HCT116 (cell line): ENCODE results near the gene CLEC4G. TPM values are rescaled to one million over a fixed set of nuclear protein-coding genes. Genes with fewer than 3 reads are reported as not detected.
"Not testable (repeated sequence)": the region's sequence is repeated elsewhere in the genome, so short reads cannot be mapped to it uniquely, and the experiment has no call there.

Experiments
- ATAC-seq: fragments of 200-7000 bp; cut with Tn5 transposase; 2 replicates; pipeline ENCODE4 v1.9.1; 2020; ENCODE audit warnings: mild to moderate bottlenecking, moderate library complexity
- BruUV-seq: library from RNA; stranded (reverse); fragments of 400-500 nt; replicated peaks from 2 replicates; lab custom pipeline; 2021; lab: Mats Ljungman, UMichigan
- CTCF ChIA-PET: fragments of 300-600 bp; sonication (Branson Sonifier 250); formaldehyde crosslinking; loops from one replicate; lab custom pipeline; 2021; ENCODE audit warnings: antibody characterized with exemption; lab: Charles Lee
- POLR2A ChIA-PET: fragments of 300-600, 350-600 bp; sonication (Branson Sonifier 250); formaldehyde crosslinking; loops from one replicate; lab custom pipeline; 2021; ENCODE audit warnings: antibody characterized with exemption; lab: Charles Lee
- RAD21 ChIA-PET, 2 experiments: fragments of 300-600 bp; sonication (Branson Sonifier 250); formaldehyde crosslinking; loops; one replicate each; lab custom pipeline; 2023; ENCODE audit warnings: low total read pairs in 2 of 2; ENCODE audit not compliant: uncharacterized antibody in 2 of 2, unreplicated experiment in 2 of 2, low non-redundant PET in 1 of 2; lab: Charles Lee
- DNase-seq: peaks from one replicate; pipeline ENCODE4 v3.0.0-alpha.2; 2010; ENCODE audit warnings: low read depth, low spot score
- H2AFZ ChIP-seq: fragments of 200-600 bp; shearing (Covaris generic), sonication (generic); 2 replicates; pipeline ENCODE4 v1.6.1; 2017; ENCODE audit warnings: low read depth, mixed run types, mixed read lengths, antibody characterized with exemption, low read length; ENCODE audit not compliant: poor library complexity, severe bottlenecking
- H3K27ac ChIP-seq: 2 replicates; pipeline ENCODE4 v1.5.1; 2012; ENCODE audit warnings: low read depth, low read length
- H3K27me3 ChIP-seq: fragments of 200-600 bp; sonication (generic); 2 replicates; pipeline ENCODE4 v1.6.1; 2016; ENCODE audit warnings: mixed run types, low read length, mixed read lengths; ENCODE audit not compliant: insufficient read depth
- H3K36me3 ChIP-seq, 2 experiments: fragments of 200-500 bp in 1 of 2; fragments of 200-600 bp in 1 of 2; sonication (Bioruptor generic) in 1 of 2; sonication (generic) in 1 of 2; 2 replicates each; pipeline versions ENCODE4 v1.5.1 to v1.6.1; 2014 to 2016; ENCODE audit warnings: low read length in 2 of 2, inconsistent platforms in 1 of 2, mixed read lengths in 1 of 2, mixed run types in 1 of 2; ENCODE audit not compliant: insufficient read depth in 2 of 2, control insufficient read depth in 1 of 2
- H3K4me1 ChIP-seq, 2 experiments: fragments of 200-600 bp in 1 of 2; sonication (generic) in 1 of 2; 2 replicates each; pipeline versions ENCODE4 v1.5.1 to v1.6.1; 2012 to 2017; ENCODE audit warnings: low read length in 2 of 2, inconsistent platforms in 1 of 2, mild to moderate bottlenecking in 1 of 2, mixed read lengths in 1 of 2, mixed run types in 1 of 2, moderate library complexity in 1 of 2; ENCODE audit not compliant: insufficient read depth in 2 of 2, control insufficient read depth in 1 of 2
- H3K4me2 ChIP-seq: fragments of 200-600 bp; sonication (generic); 2 replicates; pipeline ENCODE4 v1.6.1; 2017; ENCODE audit warnings: mixed run types, low read length, mixed read lengths
- H3K4me3 ChIP-seq, 2 experiments: fragments of 200-600 bp in 1 of 2; sonication (generic) in 1 of 2; replicated peaks in 1 of 2; 2 replicates each; pipeline ENCODE4 v1.5.1; 2011 to 2016; ENCODE audit warnings: low read length in 2 of 2, control low read depth in 1 of 2, low read depth in 1 of 2, mild to moderate bottlenecking in 1 of 2, mixed read lengths in 1 of 2, mixed run types in 1 of 2
- H3K79me2 ChIP-seq: fragments of 200-600 bp; sonication (generic); 2 replicates; pipeline ENCODE4 v1.6.1; 2017; ENCODE audit warnings: mild to moderate bottlenecking, mixed run types, low read length, moderate library complexity, mixed read lengths; ENCODE audit not compliant: insufficient read depth
- H3K9ac ChIP-seq: fragments of 200-600 bp; sonication (generic); 2 replicates; pipeline ENCODE4 v1.6.1; 2016; ENCODE audit warnings: low read length, mixed read lengths
- H3K9me2 ChIP-seq: fragments of 200-600 bp; sonication (generic), shearing (Covaris generic); 2 replicates; pipeline ENCODE4 v1.6.1; 2017; ENCODE audit warnings: mixed run types, mild to moderate bottlenecking, moderate library complexity; ENCODE audit not compliant: insufficient read depth
- H3K9me3 ChIP-seq, 2 experiments: fragments of 200-500 bp in 1 of 2; fragments of 200-600 bp in 1 of 2; sonication (Bioruptor generic) in 1 of 2; sonication (generic) in 1 of 2; 2 replicates each; pipeline ENCODE4 v1.6.1; 2014 to 2017; ENCODE audit warnings: low read length in 2 of 2, mixed read lengths in 2 of 2, inconsistent platforms in 1 of 2, low read depth in 1 of 2, mild to moderate bottlenecking in 1 of 2, mixed run types in 1 of 2, moderate library complexity in 1 of 2; ENCODE audit not compliant: control insufficient read depth in 1 of 2, insufficient read depth in 1 of 2
- H4K20me1 ChIP-seq: fragments of 200-600 bp; sonication (generic), shearing (Covaris generic); 2 replicates; pipeline ENCODE4 v1.6.1; 2017; ENCODE audit warnings: mixed run types, mild to moderate bottlenecking, moderate library complexity; ENCODE audit not compliant: insufficient read depth
- CBX3 ChIP-seq: IDR thresholded peaks from 2 replicates; pipeline ENCODE4 v1.6.1; 2012; ENCODE audit warnings: low read depth
- ELF1 ChIP-seq: IDR thresholded peaks from 2 replicates; pipeline ENCODE4 v1.6.1; 2012; ENCODE audit warnings: low read depth, borderline replicate concordance
- EZH2phosphoT487 ChIP-seq: fragments of 200-600 bp; IDR thresholded peaks from 2 replicates; pipeline ENCODE4 v1.6.1; 2018; ENCODE audit warnings: antibody characterized with exemption, borderline replicate concordance
- FOSL1 ChIP-seq: IDR thresholded peaks from 2 replicates; pipeline ENCODE4 v1.6.1; 2012; ENCODE audit warnings: low read depth
- RAD21 ChIP-seq: IDR thresholded peaks from 2 replicates; pipeline ENCODE4 v1.6.1; 2012; ENCODE audit warnings: low read depth, mild to moderate bottlenecking
- SP1 ChIP-seq: IDR thresholded peaks from 2 replicates; pipeline ENCODE4 v1.6.1; 2012; ENCODE audit warnings: low read depth
- SRF ChIP-seq: IDR thresholded peaks from 2 replicates; pipeline ENCODE4 v1.6.1; 2012; ENCODE audit warnings: low read depth
- YY1 ChIP-seq: IDR thresholded peaks from 2 replicates; pipeline ENCODE4 v1.6.1; 2011; ENCODE audit warnings: low read length, low read depth, moderate library complexity, mild to moderate bottlenecking; ENCODE audit not compliant: insufficient replicate concordance; ENCODE audit errors: extremely low read depth
- intact Hi-C: fragments of 100-400 bp; cut with micrococcal nuclease; formaldehyde crosslinking; loops from 2 replicates; pipeline ENCODE4 v1.10.0; 2022
- total RNA-seq: library from RNA; stranded (reverse); gene quantifications from one replicate; pipeline ENCODE4 v1.2.1, GENCODE V29; 2021; ENCODE audit not compliant: unreplicated experiment
- TF ChIP-seq, protein P1 (sequence below): IDR thresholded peaks from 2 replicates; pipeline ENCODE4 v1.6.1; 2012
- TF ChIP-seq, protein P2 (sequence below): IDR thresholded peaks from 2 replicates; pipeline ENCODE4 v1.6.1; 2012

The CLEC4G gene
- total RNA-seq, 1 experiment from 2014 or later: not detected

DNA sequence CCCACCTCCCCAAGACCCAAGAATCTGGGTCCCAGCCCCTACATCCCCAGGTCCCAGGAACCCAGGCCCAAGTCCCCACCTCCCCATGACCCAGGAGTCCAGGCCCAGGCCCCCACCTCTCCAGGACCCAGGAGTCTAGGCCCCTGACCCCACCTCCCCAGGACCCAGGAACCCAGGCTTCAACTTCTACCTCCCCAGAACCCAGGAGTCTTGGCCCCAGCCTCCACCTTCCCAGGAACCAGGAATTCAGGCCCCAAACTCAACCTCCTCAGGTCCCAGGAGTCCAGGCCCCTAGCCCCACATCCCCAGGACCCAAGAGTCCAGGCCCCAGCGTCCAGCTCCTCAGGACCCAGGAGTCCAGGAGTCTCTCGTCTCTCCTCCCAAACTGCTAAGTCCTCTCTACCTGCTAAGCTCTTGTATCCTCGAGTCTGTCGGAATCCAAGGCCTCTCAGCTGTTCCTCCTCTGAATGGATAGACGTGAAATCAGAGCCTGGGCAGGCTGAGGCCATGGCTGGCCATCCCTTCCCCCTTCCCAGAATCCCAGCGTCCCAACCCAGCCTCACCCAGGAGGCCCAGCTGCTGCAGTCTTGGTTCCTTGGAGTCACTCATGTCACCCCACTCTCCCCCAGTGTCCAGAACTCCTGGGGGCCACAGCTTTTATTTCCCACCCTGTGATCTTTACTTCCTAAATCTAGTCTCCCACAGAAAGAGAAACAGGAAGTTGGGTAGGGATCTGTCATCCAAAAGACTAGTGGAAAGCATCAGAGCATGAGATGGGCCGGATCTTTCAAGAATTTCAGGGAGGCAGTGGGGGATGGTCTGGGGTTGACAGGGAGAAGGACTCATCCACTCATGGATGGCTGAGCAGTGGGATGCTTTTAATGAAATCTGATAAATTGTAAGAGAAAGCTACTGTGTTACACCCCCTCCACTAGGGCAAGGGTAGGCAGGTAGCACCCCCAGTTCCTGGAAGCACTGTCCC is 15.3 kb upstream of the CLEC4G start, which contains the start of gene CD209:
CD209 (minus strand) TSS at position 632 of the 982 bp plus-strand sequence; CDS start at position 609, 23 bp downstream.
- no TSS peak for BruUV-seq
- Histone ChIP-seq H2AFZ (no peak within 1 kb of the TSS), H3K4me1 (no peaks in the 10 kb centered on the region), H3K27me3 (peaks cover 13% of the 10 kb centered on the region), H3K4me2 (no peak within 1 kb of the TSS), H4K20me1 (no peaks in the 10 kb centered on the region), H3K4me3 (no peak within 1 kb of the TSS), H3K9me2 (no peaks in the 10 kb centered on the region), H3K79me2 (no peaks in the 10 kb centered on the region), H3K9ac (no peak within 1 kb of the TSS), H3K9me3 (no peaks in the 10 kb centered on the region), H3K27ac (no peak within 1 kb of the TSS), H3K36me3 (no peaks in the 10 kb centered on the region)
- TF ChIP-seq YY1: no peak
- no peak for TF ChIP-seq EZH2phosphoT487
- no peak for TF ChIP-seq FOSL1
- TF ChIP-seq RAD21: no peak
- TF ChIP-seq, protein P1, sequence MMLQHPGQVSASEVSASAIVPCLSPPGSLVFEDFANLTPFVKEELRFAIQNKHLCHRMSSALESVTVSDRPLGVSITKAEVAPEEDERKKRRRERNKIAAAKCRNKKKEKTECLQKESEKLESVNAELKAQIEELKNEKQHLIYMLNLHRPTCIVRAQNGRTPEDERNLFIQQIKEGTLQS: no peak
- no peak for TF ChIP-seq ELF1
- TF ChIP-seq CBX3: no peak
- TF ChIP-seq, protein P2, sequence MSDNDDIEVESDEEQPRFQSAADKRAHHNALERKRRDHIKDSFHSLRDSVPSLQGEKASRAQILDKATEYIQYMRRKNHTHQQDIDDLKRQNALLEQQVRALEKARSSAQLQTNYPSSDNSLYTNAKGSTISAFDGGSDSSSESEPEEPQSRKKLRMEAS: no peak
- no peak for TF ChIP-seq SP1
- TF ChIP-seq SRF: no peak
- ChIA-PET RAD21 (no interaction called here), POLR2A (no interaction called here), CTCF (interaction anchor here (0.9 kb wide), 1 partner anchor 53 kb away, joined by 3 read pairs; no protein-coding TSS in a partner anchor)
- no peak for ATAC-seq
- intact Hi-C loops: no loop called here
- DNase-seq: no peak

- intact Hi-C loops: not testable (repeated sequence)
Observed at GRCh38 chr19:7746306-7746705, 14.4 kb upstream of the CLEC4G start.

More at GRCh38 chr19:7746306-7746705, 14.4 kb upstream of the CLEC4G start:
- RAD21 ChIA-PET, ATAC-seq, BruUV-seq, DNase-seq, H3K4me3 ChIP-seq, H4K20me1 ChIP-seq, H3K9ac ChIP-seq, H3K9me3 ChIP-seq, CTCF ChIA-PET, H3K36me3 ChIP-seq, POLR2A ChIA-PET, H3K9me2 ChIP-seq, H3K27ac ChIP-seq, H3K4me2 ChIP-seq, H3K4me1 ChIP-seq, H2AFZ ChIP-seq, H3K79me2 ChIP-seq: not testable (repeated sequence)
- peaks cover 13% of the 10 kb centered on the region for H3K27me3 ChIP-seq
